ENCODE results near the gene BIRC7.
"Not testable (repeated sequence)": the region's sequence is repeated elsewhere in the genome, so short reads cannot be mapped to it uniquely, and the experiment has no call there.

Gene BIRC7

DNA sequence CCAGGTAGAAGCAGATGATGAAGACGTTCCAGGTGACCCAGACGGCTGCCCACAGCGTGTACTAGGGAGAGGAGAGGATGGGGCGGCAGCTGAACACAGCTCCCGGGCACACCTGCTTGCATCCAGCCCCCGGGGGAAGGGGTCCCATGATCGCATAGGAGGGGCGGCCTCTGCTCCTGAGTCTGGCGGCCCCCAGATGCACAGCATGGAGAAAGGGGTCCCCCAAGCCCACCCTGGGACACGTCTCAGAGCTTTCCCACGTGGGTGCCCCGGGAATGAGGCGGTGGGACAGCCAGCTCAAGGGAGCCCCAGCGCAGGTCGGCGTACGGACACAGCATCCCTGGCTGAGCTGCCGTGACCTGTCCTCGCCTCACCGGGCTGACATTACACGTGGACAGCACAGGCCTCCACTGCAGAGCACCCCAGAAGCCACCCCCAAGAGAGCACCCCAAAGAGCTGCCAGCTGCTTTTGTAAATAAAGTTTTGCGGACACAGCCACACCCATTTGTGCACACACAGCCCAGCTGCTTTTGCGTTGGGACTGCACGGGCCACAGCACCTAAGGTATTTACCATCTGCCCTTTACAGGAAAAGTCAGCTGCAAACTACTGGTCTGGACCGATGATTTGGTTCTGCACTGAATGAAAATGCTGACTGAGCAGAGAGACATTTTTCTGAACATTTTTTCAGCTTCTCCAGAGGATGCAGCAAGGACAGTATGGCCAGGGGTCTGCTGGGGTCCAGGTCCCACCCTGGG is 13.3 kb downstream of the BIRC7 start:
- no peak for DNase-seq (ENCODE audit: low read depth)

DNA sequence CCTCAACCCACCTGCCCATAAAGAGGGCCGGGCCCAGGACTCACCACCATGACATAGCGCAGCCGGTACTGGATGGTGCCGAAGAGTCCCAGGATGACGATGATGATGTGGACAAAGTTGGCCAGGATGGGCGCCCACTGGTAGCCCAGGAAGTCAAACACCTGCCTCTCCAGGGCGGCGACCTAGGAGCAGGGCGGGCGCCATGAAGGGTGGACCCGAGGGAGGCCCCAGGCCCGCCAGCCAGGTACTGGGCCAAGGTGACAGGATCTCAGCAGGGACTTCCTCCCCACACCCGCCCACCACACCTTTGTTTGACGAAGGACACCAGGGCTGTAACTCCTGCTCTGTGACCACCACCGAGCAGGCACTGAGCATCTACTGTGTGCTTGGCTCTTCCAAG is 14.2 kb downstream of the BIRC7 start:
- no peak for DNase-seq (ENCODE audit: low read depth)

DNA sequence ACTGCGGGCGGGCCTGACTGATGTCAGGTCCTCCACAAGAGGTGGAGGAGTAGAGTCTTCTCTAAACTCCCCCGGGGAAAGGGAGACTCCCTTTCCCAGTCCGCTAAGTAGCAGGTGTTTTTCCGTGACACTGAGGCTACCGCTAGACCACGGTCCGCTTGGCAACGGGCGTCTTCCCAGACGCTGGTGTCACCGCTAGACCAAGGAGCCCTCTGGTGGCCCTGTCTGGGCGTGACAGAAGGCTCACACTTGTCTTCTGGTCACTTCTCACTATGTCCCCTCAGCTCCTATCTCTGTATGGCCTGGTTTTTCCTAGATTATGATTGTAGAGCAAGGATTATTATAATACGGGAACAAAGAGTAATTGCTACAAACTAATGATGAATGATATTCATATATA is 15.6 kb downstream of the BIRC7 start:
- not testable (repeated sequence) for DNase-seq (ENCODE audit: low read depth)

DNA sequence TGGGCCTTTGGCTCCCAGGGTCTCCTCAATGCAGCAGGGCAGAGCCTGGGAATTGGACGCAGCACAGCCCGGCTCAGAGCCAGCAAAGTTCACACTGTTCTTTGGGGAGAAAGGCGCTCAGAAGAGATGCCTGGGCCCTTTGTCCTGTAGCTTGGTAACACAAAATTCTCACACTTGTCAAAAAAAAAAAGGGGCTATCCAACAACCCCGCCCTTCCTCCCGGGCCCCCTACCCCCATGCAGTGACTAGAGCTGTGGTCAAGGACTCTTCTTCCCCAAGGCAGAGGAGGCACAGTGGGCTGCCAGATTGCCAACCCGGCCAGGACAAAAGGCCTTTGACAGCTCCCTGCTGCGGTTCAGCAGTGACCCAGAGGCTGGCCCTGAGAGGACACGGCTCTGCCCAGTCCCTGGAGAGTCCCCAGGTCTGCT is 16.6 kb downstream of the BIRC7 start:
- no peak for DNase-seq (ENCODE audit: low read depth)

DNA sequence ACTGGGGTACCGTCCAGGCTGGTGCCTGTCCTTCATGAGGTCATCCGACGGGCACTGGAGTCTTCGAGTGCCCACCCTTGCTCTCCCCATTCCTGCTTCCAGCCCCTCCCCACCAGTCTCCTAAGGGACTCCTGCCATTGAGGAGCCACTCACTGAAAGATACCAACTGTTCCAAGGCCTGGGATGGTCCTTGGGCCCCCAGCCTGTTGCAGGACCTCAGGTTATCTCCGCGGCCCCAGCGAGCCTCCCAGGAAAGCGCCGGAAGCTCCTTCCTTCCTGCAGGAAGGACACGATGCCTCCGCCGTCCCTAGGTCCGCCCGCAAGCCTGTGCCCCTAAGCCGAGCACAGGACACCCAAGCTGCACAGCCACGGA is 17.3 kb downstream of the BIRC7 start:
- no peak for DNase-seq (ENCODE audit: low read depth)

DNA sequence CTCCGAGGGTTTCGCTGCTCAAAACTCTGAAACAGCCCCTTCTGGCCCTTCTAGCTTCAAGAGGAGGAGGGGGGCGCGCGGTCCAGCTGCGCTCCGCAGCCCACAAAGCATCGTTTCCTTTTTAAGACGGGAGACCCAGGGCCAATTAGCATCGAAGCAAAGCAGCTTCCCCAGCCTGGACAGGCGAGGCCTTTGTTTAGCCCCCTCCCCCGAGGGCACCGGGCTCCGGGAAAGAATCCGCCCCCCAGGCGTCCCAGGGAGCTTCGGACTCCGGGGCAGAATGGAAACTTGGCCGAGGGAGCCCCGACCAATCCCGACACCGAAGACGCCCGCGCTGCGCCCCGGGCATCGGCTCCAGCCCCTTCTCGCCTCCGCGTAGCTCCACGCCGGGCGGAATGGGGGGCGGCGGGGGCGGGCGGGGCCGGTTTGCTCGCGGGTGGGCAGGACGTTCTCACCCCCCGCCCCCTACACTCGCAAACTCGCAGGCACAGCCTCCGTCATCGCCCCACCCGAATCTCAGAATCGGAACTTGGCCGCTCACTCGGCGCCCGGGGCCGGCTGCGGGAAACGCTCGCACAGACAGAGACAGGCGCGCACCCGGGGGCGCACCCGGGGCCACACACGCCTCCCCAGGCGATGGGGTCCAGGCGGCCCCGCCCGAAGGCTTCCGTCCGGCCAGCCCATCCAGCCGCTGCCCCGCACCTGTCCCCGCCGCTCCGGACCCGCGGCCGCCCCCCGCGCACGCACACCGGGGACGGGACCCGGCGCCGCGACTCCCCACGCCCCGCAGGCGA is 17.9 kb downstream of the BIRC7 start:
- no peak for DNase-seq (ENCODE audit: low read depth)

DNA sequence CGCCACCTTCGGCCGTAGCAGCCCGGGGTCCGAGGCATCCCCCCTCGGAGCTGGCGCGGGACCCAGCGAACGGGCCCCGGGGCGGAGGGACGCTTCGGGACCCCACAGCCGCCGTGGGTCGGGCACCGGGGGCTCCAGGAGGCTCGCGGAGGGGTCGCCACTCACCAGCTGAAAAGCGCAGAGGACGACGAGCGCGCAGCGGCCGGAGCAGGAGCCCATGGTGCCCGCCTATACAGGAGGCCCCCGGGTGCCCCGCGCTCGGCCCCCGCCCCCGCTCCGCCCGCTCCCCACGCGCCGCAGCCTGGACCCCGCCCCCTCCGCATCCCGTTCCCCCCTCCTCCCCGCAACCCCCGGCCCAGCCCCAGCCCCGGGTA is 18.5 kb downstream of the BIRC7 start, which contains the start of gene NKAIN4:
NKAIN4 (minus strand) TSS at position 232 of the 374 bp plus-strand sequence; CDS start at position 219, 13 bp downstream.
- no peak for DNase-seq (ENCODE audit: low read depth)

DNA sequence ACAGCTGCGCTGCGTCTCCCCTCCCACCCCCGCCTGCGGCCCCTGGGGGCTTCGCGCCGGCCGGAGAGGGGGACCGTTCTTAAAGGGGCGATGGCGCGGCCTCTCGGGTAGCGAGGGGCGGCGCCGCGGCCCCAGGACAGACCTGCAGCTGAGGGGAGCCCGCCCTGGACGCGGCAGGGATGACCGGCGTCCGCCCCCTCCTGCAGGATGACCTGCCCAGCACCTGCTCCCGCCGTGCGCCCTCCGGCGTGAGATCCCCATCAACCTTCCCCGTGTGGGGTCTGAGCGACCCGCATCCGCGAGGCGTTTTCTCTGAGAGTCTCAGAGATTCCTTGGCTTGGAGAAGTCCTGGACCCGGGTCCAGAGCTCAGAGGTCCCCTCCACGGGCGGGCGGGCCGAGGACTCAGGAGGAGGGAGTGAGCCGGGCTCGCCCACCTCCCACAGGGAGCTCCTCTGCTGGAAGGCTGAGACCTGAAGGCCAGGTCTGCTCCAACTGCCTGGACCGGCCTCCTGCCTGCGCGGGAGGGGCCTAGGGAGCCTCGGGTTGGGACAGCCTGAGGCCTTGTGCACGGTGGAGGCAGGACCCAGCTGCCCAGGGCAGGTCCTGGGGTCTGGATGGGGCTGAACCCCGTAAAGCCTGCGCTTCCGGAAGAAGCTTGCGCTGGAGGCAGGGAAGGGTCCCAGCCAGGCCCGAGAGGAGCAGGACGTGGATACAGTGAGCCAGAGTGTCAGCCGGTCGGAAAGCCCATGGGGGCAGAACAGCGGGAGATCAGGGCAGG is 19.1 kb downstream of the BIRC7 start:
- DNase-seq (ENCODE audit: low read depth): no peak

DNA sequence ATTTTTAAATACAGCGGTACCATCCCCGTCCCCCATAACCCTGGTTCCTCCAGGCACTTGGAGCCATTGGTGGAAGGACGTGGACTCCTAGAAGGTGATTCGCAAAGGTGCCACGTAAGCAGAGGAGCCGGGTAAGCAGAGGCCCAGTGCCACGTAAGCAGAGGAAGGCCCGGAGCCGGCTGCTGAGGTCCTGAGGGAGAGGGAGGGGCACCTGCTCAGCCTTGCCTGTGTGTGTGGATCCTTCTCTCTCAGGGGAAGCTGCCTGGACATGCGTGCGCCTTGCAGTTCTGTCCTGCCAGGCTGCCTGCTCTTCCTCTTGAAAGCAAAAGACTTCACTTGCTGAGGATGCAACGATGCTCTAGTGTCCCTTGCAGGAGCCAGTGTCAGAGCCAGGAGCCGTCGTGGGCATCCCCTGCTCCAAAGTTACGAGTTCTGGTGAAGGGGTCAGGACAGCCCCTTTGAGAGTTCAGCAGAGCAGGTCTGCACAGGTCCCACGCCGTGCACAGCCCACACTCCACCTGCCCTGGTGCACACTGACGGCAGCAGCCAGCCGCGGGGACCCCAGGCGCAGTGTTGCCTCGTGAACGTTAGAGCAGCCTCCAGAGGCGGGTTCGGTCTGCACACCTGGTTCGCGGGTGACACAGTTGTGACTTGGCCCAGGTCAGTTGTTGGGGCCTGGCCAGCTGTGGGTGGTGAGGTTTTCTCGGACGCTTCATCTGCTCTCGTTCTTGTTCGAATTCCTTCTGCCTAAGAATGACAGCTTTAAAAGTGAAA is 20.4 kb downstream of the BIRC7 start:
- no peak for DNase-seq (ENCODE audit: low read depth)

DNA sequence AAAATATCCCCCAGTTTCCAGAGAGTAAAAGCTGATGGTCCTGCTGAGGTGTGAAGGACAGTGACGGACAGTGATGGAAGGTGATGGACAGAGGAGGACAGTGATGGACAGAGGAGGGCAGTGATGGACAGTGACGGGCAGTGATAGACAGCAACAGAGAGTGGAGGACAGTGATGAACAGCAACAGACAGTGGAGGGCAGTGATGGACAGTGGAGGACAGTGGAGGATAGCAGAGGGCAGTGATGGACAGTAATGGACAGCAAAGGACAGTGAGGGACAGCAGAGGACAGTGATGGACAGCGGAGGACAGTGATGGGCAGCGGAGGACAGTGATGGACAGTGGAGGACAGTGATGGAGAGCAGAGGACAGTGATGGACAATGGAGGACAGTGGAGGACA is 21.2 kb downstream of the BIRC7 start:
- DNase-seq (ENCODE audit: low read depth): no peak

DNA sequence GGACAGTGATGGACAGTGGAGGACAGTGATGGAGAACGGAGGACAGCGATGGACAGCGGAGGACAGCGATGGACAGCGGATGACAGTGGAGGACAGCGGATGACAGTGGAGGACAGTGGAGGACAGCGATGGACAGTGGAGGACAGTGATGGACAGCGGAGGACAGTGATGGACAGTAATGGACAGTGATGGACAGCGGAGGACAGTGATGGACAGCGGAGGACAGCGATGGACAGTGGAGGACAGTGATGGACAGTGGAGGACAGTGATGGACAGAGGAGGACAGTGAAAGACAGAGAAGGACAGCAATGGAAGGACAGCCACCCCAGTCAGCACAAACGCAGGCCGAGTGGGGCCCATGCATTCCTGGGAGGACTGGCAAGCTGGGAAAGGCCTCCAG is 21.9 kb downstream of the BIRC7 start:
- no peak for DNase-seq (ENCODE audit: low read depth)

DNA sequence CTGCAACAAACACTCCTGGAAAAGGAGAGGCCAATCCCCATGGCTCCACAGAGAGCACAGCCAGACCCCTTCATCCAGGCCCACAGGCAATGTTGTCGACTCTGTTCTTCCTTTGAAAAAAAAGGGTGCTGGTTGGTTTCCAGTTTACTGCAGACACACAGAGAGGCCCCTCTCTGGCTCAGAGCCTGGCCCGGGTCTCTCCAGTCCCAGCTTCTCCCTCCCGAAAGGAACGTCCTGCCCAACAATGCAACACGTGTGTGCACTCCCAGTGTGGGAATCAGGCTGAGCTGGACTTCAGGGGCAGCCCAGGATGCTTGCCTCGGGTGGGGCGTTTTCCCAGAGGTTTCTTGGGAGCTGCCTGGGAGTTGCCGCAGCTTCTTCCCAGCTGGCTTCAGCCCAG is 23.1 kb downstream of the BIRC7 start:
- no peak for DNase-seq (ENCODE audit: low read depth)

DNA sequence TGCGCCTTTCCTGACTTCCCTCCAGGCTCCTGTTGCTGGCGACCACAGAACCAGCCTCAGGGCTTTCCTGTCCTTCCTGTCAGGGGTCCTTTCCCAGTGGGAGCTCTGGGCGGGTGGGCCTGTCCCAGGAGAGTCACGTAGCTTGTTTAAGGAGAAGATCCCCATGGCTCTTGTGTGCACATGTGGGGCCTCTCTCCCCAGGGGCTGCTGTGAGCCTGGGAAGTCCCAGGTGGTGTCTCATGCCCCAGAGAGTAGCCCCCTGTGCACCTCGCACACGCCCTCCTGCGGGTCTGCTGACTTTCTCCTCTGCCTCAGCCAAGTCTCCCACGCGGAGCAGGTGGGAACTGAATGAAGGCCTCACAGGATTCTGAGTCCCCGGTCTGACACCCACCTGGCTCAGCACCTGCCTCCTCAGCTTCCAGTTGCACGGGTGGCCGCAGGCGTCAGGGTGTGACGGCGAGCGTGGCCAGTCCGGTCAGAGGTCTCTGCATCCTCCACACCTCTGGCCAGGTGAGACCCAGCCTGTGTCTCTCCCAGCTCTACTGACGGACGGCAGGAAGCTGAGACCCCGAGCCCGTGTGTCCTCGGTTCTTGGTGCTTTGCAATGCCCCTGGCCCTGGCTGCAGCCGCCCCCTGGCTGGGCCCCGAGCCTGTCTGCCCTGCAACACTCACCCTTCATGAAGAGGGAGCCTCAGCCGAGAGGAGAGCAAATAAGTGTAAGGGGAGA is 24.2 kb downstream of the BIRC7 start:
- DNase-seq (ENCODE audit: low read depth): no peak

DNA sequence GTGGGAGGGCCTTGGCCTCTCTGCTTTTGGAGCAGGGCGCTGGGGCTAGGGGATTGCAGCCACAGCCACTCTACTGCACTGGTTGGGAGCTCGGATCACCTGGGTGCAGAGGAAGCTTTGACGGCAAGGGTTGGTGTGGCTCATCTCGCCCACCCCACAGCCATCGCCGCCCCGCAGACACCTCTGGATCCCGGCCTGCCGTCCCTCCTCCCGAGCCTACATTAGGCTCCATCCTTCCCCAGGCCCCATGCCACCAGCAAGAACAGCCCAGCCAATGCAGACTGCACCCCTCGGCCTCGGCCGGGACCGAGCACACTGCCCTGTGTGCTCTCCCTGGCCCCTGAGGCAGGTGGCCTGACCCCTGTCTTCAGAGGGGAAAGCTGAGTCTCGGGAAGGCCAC is 24.8 kb downstream of the BIRC7 start:
- no peak for DNase-seq (ENCODE audit: low read depth)

DNA sequence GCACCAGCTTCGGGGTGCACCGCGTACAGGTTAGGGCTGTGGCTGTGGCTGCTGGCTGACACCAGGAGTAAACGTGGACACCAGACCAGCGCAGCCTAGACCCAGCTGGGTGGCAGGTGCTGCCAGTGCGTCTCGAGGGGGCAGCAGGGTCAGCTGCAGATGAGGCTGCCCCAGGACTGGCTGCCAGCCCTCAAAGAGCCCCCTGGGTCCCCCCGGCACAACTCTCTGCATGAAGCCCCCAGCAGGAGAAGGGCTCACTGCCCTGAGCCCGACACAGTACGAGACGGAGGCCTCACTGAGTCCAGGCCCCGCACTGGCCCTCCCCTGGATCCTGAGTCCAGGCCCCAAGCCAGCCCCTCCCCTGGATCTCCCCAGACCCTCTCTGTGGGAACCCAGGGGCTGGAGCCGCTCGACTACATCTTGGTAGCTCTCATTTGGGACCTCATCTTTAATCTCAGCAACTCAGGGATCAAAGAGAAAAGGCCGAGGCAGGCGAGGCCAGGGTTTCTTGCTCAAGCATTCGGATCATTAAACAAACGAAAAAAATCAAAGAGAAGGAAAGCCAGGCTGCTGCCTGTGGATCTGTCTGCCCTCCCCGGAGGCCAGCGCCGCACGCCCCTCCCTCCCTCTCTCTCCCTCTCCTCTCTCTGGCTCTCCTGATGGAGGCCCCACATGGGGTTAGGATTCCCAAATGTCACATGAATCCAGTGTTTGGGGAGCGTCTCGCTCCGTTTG is 25.5 kb downstream of the BIRC7 start:
- no peak for DNase-seq (ENCODE audit: low read depth)

DNA sequence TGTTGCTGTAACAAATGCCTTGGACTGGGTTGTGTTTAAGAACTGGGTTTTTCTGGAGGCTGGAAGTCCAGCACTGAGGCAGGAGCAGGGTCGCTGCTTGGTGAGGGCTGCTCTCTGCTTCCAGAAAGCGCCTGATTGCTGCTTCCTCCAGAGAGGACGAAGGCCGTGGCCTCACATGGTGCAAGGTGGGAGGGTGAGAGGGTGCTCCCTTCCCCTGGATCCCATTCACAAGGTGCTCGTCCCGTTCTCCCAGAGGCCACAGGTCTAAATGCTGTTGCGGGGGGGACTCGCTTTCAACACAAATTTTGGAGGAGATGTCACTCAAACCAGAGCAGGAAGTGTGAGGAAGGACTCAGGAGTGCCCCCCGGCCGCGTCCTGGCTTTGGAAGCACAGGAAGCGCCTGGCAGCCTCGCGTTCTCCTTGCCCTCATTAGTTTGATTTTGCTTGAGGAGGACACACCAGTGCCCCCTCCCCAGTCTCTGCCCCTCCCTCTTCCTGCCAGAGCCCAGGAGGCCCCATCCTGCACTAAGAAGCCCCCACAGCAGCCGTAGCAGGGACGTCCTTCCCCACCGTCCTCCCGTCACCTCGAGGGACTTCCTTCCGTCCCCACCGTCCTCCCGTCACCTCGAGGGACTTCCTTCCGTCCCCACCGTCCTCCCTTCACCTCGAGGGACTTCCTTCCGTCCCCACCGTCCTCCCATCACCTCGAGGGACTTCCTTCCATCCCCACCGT is 26.3 kb downstream of the BIRC7 start:
- DNase-seq (ENCODE audit: low read depth): no peak

DNA sequence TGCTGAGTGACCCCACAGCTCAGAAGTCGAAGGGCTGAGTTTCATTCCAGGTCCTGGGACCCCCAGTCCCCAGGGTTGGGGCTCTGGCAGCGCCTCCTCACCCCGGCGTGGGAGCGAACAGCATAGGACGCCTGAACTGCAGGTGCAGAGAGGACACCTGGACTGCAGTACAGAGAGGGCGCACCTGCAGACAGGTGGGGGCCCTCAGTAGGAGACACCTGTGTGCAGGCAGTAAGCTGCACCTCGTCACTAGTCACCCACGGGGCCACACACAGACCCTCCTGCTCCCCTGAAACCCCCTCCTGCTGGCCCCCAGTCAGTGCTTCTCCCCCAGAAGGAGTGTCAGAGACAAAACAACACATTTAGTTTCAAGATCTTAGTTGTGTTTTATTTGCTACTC is 27.1 kb downstream of the BIRC7 start:
- no peak for DNase-seq (ENCODE audit: low read depth)

DNA sequence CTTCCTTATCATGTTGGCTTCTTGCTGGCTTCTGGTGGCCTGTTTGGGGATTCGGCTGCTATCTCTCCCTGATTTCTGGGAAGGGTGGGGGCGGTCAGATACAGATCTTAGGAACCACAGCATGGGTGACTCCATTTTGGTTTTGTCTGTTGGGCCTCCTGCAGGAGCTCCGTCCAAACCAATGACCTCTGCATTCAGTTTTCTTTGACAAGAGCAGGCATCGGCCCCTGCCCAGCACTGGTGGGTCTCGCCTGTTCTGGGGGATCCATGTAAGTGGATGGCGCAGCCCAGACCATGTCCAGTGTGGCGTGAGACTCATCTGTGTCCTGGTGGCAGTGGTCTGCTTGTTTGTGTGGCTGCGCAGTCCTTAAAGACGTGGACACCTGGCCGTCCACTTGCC is 28.3 kb downstream of the BIRC7 start:
- no peak for DNase-seq (ENCODE audit: low read depth)

DNA sequence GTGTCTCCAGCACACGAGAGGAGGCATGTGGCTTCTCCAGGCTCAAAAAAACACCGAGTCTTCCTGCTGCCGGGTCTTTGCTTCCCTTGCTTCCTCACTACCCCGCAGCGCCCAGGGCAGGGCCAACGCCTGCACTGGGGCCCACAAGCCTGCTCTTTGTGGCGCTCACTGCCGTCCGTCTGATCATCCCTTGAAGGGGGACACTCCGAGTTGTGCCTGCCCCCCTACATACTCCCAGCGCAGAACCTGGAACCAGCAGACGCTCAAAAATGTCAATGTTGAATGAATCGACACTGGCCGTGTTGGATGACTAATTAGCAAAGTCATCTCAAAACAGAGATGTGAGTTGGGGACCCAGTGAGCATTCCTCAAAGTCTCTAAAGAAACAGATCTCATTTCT is 28.8 kb downstream of the BIRC7 start:
- no peak for DNase-seq (ENCODE audit: low read depth)

Data from GM04504 (cell line).